Measurements from ENCODE around the gene MAPK4. TPM values are rescaled to one million over a fixed set of nuclear protein-coding genes. Genes with fewer than 3 reads are reported as not detected.

MAPK4 gene
- total RNA-seq, 1 donor: not detected

DNA sequence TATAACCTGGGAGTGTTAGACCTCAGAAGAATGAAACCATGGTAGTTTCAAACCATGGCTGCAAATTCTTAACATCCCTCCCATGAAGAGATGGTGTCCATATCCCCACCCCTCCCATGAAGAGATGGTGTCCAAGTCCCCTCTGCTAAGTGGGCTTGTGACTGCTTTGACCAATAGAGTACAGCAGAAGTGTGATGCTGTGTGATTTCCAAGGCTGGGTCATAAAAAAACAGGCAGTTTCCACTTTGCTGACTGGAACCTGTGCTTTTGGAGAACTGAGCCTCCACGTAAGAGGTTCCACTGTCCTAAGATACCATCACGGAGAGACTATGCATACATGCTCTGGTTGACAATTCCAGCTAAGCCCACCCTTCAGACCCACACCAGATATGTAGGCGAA, 194.4 kb downstream of the MAPK4 start:
- Histone ChIP-seq H3K27ac (ENCODE audit: low read depth, low read length) (no peak overlapping the region), H3K36me3 (ENCODE audit: insufficient read depth, low read length) (no peaks in the 10 kb centered on the region), H3K4me2 (ENCODE audit: insufficient read depth, low read length) (no peak overlapping the region), H3K4me1 (ENCODE audit: insufficient read depth, low read length) (no peaks in the 10 kb centered on the region), H4K20me1 (ENCODE audit: insufficient read depth, low read length) (no peaks in the 10 kb centered on the region), H3K79me2 (ENCODE audit: insufficient read depth, low read length) (no peaks in the 10 kb centered on the region), H3K4me3 (ENCODE audit: insufficient read depth, low read length) (no peak overlapping the region), H3K9me3 (ENCODE audit: low read depth, low read length) (no peaks in the 10 kb centered on the region), H3K27me3 (ENCODE audit: insufficient read depth, low read length) (no peaks in the 10 kb centered on the region), H2AFZ (ENCODE audit: low read length) (no peak overlapping the region)
- TF ChIP-seq, protein P1, sequence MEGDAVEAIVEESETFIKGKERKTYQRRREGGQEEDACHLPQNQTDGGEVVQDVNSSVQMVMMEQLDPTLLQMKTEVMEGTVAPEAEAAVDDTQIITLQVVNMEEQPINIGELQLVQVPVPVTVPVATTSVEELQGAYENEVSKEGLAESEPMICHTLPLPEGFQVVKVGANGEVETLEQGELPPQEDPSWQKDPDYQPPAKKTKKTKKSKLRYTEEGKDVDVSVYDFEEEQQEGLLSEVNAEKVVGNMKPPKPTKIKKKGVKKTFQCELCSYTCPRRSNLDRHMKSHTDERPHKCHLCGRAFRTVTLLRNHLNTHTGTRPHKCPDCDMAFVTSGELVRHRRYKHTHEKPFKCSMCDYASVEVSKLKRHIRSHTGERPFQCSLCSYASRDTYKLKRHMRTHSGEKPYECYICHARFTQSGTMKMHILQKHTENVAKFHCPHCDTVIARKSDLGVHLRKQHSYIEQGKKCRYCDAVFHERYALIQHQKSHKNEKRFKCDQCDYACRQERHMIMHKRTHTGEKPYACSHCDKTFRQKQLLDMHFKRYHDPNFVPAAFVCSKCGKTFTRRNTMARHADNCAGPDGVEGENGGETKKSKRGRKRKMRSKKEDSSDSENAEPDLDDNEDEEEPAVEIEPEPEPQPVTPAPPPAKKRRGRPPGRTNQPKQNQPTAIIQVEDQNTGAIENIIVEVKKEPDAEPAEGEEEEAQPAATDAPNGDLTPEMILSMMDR (IDR thresholded peaks at IDR 0.05; ENCODE audit: extremely low read depth, low read depth, low read length): no peak
- no peak for DNase-seq (ENCODE audit: insufficient read length, low spot score, missing footprints)

DNA sequence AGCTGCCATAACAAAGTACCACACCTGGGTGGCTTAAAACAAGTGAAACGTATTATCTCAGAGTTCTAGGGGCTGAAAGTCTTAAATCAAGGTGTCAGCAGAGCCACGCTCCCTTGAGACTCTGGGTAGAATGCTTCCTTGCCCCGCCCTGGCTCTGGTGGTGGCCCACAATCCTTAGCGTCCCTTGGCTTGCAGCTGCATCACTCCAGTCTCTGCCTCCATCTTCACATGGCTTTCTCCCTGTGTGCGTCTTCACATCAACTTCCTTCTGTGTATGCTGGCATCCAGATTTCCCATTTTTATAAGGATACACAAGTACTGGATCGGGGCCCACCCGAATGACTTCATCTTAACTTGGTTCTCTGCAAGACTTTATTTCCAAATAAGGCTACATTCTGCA, 197.5 kb downstream of the MAPK4 start:
- Histone ChIP-seq H2AFZ (ENCODE audit: low read length) (no peak overlapping the region), H3K27me3 (ENCODE audit: insufficient read depth, low read length) (no peaks in the 10 kb centered on the region), H3K4me3 (ENCODE audit: insufficient read depth, low read length) (no peak overlapping the region), H3K4me1 (ENCODE audit: insufficient read depth, low read length) (no peaks in the 10 kb centered on the region), H3K4me2 (ENCODE audit: insufficient read depth, low read length) (no peak overlapping the region), H3K79me2 (ENCODE audit: insufficient read depth, low read length) (no peaks in the 10 kb centered on the region), H3K36me3 (ENCODE audit: insufficient read depth, low read length) (no peaks in the 10 kb centered on the region), H4K20me1 (ENCODE audit: insufficient read depth, low read length) (no peaks in the 10 kb centered on the region), H3K27ac (ENCODE audit: low read depth, low read length) (no peak overlapping the region), H3K9me3 (ENCODE audit: low read depth, low read length) (no peaks in the 10 kb centered on the region)
- TF ChIP-seq, protein P1 (IDR thresholded peaks at IDR 0.05; ENCODE audit: extremely low read depth, low read depth, low read length): no peak
- DNase-seq (ENCODE audit: insufficient read length, low spot score, missing footprints): no peak

DNA sequence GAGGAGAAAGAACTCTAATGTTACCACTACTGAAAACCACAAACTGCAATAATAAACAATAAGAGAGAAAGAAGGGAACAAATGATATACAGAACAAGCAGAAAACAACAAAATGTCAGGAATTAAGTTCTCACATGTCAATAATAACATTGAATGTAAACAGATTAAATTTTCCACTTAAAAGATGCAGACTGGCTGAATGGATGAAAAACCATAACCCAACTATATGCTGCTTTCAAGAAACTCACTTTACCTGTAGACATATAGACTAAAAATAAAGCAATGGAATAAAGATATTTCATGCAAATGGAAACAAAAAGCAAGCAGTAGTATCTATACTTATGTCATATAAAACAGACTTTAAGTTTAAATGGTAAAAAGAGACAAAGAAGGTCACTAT, 209.6 kb downstream of the MAPK4 start:
- H3K4me2 ChIP-seq (ENCODE audit: insufficient read depth, low read length): no peak overlapping the region
- no peak overlapping the region for H3K27ac ChIP-seq (ENCODE audit: low read depth, low read length)
- H2AFZ ChIP-seq (ENCODE audit: low read length): no peak overlapping the region
- no peaks in the 10 kb centered on the region for H3K4me1 ChIP-seq (ENCODE audit: insufficient read depth, low read length)
- DNase-seq (ENCODE audit: insufficient read length, low spot score, missing footprints): no peak
- H3K9me3 ChIP-seq (ENCODE audit: low read depth, low read length): peaks cover 2% of the 10 kb centered on the region
- H3K79me2 ChIP-seq (ENCODE audit: insufficient read depth, low read length): no peaks in the 10 kb centered on the region
- H3K36me3 ChIP-seq (ENCODE audit: insufficient read depth, low read length): no peaks in the 10 kb centered on the region
- no peaks in the 10 kb centered on the region for H4K20me1 ChIP-seq (ENCODE audit: insufficient read depth, low read length)
- H3K27me3 ChIP-seq (ENCODE audit: insufficient read depth, low read length): no peaks in the 10 kb centered on the region
- TF ChIP-seq, protein P1 (IDR thresholded peaks at IDR 0.05; ENCODE audit: extremely low read depth, low read depth, low read length): no peak
- H3K4me3 ChIP-seq (ENCODE audit: insufficient read depth, low read length): no peak overlapping the region

DNA sequence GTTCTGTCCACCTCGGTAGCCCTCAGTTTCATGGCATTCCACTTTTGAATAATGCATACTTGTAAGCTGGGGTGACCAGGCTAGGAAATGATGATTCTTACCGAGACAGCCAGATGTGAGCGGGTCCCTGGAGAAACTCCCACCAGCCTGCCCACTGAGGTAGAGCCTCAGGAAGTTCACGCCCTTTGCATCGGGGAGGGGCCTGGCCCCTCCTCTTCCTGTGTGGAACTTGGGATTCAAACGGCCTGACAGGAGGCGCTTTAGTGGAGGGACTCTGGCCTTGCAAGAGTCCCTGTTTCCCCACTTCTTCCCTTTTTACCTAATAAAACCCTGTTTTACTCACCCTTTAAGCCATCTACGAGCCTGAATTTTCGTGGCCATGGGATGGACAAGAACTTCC, 215.3 kb downstream of the MAPK4 start:
- Histone ChIP-seq H3K4me2 (ENCODE audit: insufficient read depth, low read length) (no peak overlapping the region), H4K20me1 (ENCODE audit: insufficient read depth, low read length) (no peaks in the 10 kb centered on the region), H3K79me2 (ENCODE audit: insufficient read depth, low read length) (no peaks in the 10 kb centered on the region), H3K27ac (ENCODE audit: low read depth, low read length) (no peak overlapping the region), H3K9me3 (ENCODE audit: low read depth, low read length) (no peaks in the 10 kb centered on the region), H2AFZ (ENCODE audit: low read length) (no peak overlapping the region), H3K4me3 (ENCODE audit: insufficient read depth, low read length) (no peak overlapping the region), H3K27me3 (ENCODE audit: insufficient read depth, low read length) (no peaks in the 10 kb centered on the region), H3K4me1 (ENCODE audit: insufficient read depth, low read length) (no peaks in the 10 kb centered on the region), H3K36me3 (ENCODE audit: insufficient read depth, low read length) (no peaks in the 10 kb centered on the region)
- no peak for DNase-seq (ENCODE audit: insufficient read length, low spot score, missing footprints)
- TF ChIP-seq, protein P1 (IDR thresholded peaks at IDR 0.05; ENCODE audit: extremely low read depth, low read depth, low read length): no peak

Measured in osteoblast (primary cell).